ENCODE data around the gene TSHR.
"Not testable (repeated sequence)": the region's sequence is repeated elsewhere in the genome, so short reads cannot be mapped to it uniquely, and the experiment has no call there.

The TSHR gene

DNA sequence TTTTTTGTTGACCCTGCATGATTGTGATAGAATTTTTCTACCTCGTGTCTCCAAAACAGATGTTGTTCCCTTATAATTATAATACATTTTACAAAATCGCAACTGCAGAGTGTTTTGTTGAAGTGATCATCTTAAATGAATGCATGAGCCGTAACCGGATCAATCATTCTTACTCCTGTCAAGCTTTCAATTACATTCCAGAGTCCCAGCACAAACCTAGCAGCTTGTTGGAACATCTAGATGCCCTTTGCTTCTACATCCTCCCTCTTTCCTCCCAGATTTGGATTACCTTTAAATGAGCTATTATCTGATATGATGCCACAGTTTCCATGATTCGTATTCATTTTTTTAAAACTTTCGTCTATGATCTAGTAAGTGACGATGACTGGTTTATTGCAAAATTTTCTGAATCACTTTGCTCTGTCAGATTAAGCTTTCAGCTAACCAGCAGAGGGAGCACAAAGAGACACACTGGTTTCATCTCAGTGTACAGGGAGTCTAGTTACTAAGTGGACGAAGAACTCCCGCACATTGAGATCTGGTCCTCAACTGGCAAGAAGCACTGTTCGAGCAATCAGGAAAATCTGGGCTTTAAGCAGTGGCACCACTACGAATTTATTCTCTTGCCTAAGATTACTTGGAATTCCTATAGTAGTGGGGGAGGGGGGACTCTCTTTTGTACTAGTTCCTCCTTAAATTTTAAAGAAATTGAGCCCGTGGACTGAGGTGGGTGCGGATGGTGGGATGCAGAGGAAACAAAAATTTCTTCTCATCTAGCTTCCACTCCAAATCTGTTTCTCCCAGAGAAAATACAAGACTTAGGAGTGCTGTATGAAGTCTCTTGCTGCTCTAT lies 40.9 kb downstream of the TSHR start:
- peak; percentile 90 for DNase-seq (ENCODE audit: low read depth)

DNA sequence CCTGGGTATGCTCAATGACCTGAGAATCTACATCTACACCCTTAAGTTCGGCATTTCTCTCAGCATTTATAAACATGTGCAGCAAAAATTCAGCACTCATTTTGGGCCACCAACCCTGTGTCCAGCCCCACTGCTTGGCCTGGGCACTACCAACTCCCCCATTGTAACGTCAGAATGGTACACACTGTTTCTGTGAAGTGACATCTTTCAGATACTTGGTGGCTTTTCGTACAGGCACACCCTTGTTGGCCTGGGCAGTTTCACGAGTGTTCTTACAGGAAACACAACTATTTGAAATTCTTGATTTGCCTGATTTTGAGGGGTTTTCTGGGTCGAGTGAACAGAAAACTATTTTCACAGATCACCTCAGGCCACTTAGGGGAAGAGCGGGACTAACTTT lies 46.0 kb downstream of the TSHR start:
- DNase-seq (ENCODE audit: low read depth), result no peak

GRCh38 chr14:81004575-81004974 lies 49.2 kb downstream of the TSHR start:
- no peak for DNase-seq (ENCODE audit: low read depth)

- DNase-seq (ENCODE audit: low read depth), result no peak
Observed at GRCh38 chr14:81005540-81006228, 50.3 kb downstream of the TSHR start.

DNA sequence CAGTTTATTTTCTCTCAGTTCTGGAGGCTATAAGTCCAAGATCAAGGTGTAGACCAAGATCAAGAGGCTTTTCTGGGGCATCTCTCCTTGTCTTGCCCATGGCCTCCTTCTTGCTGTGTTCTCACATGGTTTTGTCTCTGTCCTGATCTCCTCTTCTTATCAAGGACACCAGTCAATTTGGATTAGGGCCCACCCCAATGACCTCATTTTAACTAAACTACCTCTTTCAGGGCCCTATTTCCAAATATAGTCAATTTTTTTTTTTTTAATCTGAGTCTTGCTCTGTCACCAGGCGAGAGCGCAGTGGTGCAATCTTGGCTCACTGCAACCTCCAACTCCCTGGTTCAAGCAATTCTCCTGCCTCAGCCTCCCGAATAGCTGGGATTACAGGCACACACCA lies 50.8 kb downstream of the TSHR start:
- DNase-seq (ENCODE audit: low read depth), result no peak

DNA sequence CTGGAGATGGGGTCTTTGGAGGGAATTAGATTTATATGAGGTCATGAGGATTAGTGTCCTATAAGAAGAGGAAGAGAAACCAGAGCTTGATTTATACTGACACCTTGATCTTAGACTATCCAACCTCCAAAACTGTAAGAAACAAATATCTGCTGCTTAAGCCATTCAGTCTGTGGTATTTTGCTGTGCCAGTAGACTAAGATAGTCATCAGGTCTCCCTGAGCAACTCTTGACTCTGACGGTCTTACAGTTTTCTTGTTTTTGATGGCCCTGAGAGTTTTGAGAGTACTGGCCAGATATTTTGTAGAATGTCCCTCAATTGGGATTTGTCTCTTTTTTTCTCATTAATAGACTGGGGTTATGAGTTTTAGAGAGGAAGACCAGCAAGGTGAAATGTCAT lies 51.7 kb downstream of the TSHR start:
- DNase-seq (ENCODE audit: low read depth), result no peak

DNA sequence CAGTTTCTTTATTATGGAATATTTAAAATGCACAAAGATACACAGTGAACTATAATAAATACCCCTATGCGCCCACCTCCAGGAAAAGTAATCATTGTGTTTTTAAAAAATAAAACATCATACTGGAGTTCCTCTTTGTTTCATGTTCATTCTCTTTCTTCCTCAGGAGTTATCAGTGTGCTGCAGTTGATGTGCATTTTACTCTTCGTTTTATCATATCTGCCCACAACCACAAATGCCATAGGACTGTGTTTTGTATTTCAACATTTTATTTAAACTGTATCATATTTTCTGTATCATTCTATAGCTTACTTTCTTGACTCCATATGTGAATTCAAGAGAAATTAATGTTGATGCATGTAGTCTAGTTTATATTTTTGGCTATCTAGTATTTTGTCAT lies 53.9 kb downstream of the TSHR start:
- DNase-seq (ENCODE audit: low read depth), result no peak

GRCh38 chr14:81018251-81018650 lies 62.8 kb downstream of the TSHR start:
- no peak for DNase-seq (ENCODE audit: low read depth)

GRCh38 chr14:81018684-81019083 lies 63.3 kb downstream of the TSHR start:
- DNase-seq (ENCODE audit: low read depth), result no peak

DNA sequence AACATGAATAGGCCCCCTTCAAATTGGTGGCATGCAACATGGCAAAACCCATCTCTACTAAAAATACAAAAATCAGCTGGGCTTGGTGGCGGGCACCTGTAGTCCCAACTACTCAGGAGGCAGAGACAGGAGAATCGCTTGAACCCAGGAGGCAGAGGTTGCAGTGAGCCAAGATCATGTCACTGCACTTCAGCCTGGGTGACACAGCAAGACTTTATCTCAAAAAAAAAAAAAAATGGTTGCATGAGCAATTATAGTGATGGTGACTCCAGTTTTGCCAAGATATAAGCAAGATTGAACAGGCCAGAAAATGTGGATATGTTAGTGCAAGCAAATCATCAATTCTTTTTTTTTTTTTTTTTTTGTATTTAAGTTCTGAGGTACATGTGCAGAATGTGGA lies 63.7 kb downstream of the TSHR start:
- not testable (repeated sequence) for DNase-seq (ENCODE audit: low read depth)

- no peak for DNase-seq (ENCODE audit: low read depth)
Observed at GRCh38 chr14:81023095-81023710, 67.8 kb downstream of the TSHR start.

DNA sequence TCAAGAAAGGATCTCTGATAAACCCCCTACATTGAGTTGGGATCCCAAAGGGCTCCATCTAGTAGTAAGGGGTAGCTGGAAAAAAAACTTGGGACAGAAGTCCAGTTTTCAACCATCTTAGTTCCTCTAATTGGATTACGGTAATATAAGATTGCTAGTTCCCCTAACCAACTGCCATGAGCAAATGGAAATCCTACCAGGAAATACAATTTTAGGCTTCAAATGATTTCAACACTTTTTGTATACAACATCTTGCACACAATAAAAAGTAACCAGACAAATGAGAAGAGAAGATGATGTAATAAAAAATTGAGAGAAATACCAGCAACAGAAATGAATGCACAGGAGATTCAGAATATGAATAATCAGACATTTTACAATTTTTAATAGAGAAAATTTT lies 73.0 kb downstream of the TSHR start:
- DNase-seq (ENCODE audit: low read depth), result no peak

- DNase-seq (ENCODE audit: low read depth), result no peak
Observed at GRCh38 chr14:81031488-81031887, 76.1 kb downstream of the TSHR start.

DNA sequence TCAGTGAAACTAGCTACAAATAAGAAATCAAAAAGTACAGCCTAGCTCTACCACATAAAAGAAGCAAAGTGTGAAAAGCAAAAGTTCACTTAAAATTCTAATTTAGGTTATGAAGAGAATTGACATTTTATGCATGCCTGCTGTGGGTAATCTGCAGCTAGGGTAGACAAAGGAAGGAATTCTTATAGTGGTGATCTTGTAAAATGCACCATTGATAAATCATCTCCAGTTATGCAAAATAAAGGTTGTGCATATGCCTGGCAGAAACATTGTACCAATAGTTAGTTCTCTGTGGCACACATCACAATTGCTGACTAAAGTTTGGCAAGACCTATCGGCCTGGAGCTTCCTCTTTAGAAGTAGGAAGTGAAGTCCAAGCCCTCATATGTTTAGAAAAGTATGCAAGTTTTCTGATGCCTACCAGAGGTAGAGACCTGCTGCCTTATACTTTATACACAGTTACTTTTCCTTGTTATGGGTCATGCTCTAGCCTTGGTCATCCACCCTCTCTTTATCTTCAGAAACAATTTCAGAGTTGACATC lies 78.3 kb downstream of the TSHR start:
- DNase-seq (ENCODE audit: low read depth), result no peak

- DNase-seq (ENCODE audit: low read depth), result no peak
Observed at GRCh38 chr14:81042438-81042837, 87.0 kb downstream of the TSHR start.

- DNase-seq (ENCODE audit: low read depth), result no peak
Observed at GRCh38 chr14:81051547-81051946, 96.1 kb downstream of the TSHR start.

DNA sequence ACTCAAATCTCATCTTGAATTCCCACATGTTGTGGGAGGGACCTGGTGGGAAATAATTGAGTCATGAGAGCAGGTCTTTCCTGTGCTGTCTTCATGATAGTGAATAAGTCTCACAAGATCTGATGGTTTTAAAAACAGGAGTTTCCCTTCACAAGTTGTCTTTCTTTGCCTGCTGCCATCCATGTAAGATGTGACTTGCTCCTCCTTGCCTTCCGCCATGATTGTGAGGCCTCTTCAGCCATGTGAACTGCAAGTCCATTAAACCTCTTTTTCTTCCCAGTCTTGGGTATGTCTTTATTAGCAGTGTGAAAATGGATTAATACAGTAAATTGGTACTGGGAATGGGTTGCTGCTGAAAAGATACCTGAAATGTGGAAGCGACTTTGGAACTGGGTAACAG lies 98.6 kb downstream of the TSHR start:
- DNase-seq (ENCODE audit: low read depth), result not testable (repeated sequence)

GRCh38 chr14:81055971-81056370 lies 100.5 kb downstream of the TSHR start:
- DNase-seq (ENCODE audit: low read depth), result no peak

DNA sequence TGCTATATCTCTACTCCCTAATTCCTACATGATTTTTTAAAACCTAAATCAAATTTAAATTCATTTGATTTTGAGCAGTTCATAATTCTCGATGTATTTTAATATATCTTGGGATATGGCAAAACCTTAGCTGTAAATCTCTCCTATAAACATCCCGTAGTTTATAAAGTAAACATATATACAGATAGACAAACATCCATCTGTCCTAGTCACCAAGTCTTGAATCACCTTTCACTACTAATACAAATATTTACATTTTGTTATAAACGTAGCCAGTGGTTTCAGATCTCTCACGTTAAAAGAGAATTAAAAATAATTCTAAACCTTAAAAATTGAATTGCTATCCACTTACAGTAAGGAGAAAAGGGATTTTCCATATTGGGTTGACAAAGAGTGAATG lies 107.0 kb downstream of the TSHR start:
- no peak for DNase-seq (ENCODE audit: low read depth)

GRCh38 chr14:81062816-81063215 lies 107.4 kb downstream of the TSHR start:
- DNase-seq (ENCODE audit: low read depth), result no peak

GRCh38 chr14:81066672-81067071 lies 111.3 kb downstream of the TSHR start:
- DNase-seq (ENCODE audit: low read depth), result no peak

DNA sequence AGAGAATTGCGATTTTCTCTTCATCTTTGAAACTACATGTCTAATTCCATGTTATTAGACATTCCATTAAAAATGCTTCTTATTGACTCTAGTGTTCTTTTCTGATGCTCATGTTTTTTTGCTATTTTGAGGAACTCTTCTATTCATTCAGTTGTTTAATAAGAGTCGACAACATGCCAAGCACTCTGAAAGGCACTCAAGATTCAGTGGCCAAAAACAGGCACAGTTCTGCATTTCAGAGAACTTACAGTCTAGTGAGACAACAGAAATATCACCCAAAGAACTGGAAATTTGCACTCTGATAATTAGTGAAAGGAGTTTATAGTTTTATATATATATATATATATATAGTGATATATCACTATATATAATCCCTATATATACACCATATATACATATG lies 111.7 kb downstream of the TSHR start:
- no peak for DNase-seq (ENCODE audit: low read depth)
